SK-N-MC (cell line): ENCODE measurements around the gene MFSD12.

Experiments
- DNase-seq: peaks from one replicate; pipeline ENCODE4 v3.0.0-alpha.2; 2011; ENCODE audit warnings: low read depth, low spot score
- H3K27ac ChIP-seq: fragments of 200-600 bp; sonication (generic); 2 replicates; pipeline ENCODE4 v1.5.1; 2016; ENCODE audit warnings: mixed run types
- H3K36me3 ChIP-seq: fragments of 200-600 bp; sonication (generic); 2 replicates; pipeline ENCODE4 v1.6.1; 2017; ENCODE audit warnings: antibody characterized with exemption, low read length, mixed read lengths; ENCODE audit not compliant: insufficient read depth
- H3K4me3 ChIP-seq: fragments of 200-600 bp; sonication (generic); 2 replicates; pipeline ENCODE4 v1.5.1; 2016
- H3K9ac ChIP-seq: fragments of 200-600 bp; sonication (generic); 2 replicates; pipeline ENCODE4 v1.8.0; 2017; ENCODE audit warnings: mixed run types, mixed read lengths; ENCODE audit not compliant: insufficient read length
- H3K9me3 ChIP-seq: fragments of 200-600 bp; sonication (generic); 2 replicates; pipeline ENCODE4 v1.6.1; 2017; ENCODE audit warnings: low read depth, mild to moderate bottlenecking, antibody characterized with exemption, low read length, moderate library complexity, mixed read lengths
- EZH2 ChIP-seq: fragments of 200-600 bp; sonication (generic); IDR thresholded peaks from one replicate; pipeline ENCODE4 v1.6.1; 2017; ENCODE audit warnings: antibody characterized with exemption
- FOXP2 ChIP-seq: optimal IDR thresholded peaks from 2 replicates; pipeline ENCODE3; 2011; ENCODE audit warnings: mild to moderate bottlenecking, moderate library complexity; ENCODE audit not compliant: insufficient read depth; ENCODE audit errors: extremely low read length, control extremely low read depth
- POLR2AphosphoS5 ChIP-seq: IDR thresholded peaks from 2 replicates; pipeline ENCODE4 v1.6.1; 2012; ENCODE audit warnings: mild to moderate bottlenecking, low read depth, low read length, borderline replicate concordance

MFSD12 gene

GRCh38 chr19:3537101-3537437, 20.3 kb downstream of the MFSD12 start:
- no peak for DNase-seq
- Histone ChIP-seq H3K27ac (no peak overlapping the region), H3K36me3 (peaks cover 21% of the 10 kb centered on the region; the same call in 1 of the 2 replicates), H3K9ac (no peak overlapping the region), H3K9me3 (no peaks in the 10 kb centered on the region), H3K4me3 (no peak overlapping the region)
- no peak for TF ChIP-seq FOXP2
- no peak for TF ChIP-seq POLR2AphosphoS5
- TF ChIP-seq EZH2, result no peak

- Histone ChIP-seq H3K9ac (no peak overlapping the region), H3K36me3 (peaks cover 21% of the 10 kb centered on the region; the same call in 1 of the 2 replicates), H3K4me3 (no peak overlapping the region), H3K9me3 (no peaks in the 10 kb centered on the region), H3K27ac (no peak overlapping the region)
- TF ChIP-seq POLR2AphosphoS5 (no peak; the same call in 1 of the 2 replicates), EZH2 (no peak), FOXP2 (no peak)
- DNase-seq, result no peak
Measured at GRCh38 chr19:3536429-3537100, 20.8 kb downstream of the MFSD12 start.

GRCh38 chr19:3535981-3536380, 21.4 kb downstream of the MFSD12 start:
- Histone ChIP-seq H3K9ac (no peak overlapping the region), H3K27ac (no peak overlapping the region), H3K36me3 (peaks cover 24% of the 10 kb centered on the region; the same call in 1 of the 2 replicates), H3K9me3 (no peaks in the 10 kb centered on the region), H3K4me3 (no peak overlapping the region)
- no peak for TF ChIP-seq FOXP2
- DNase-seq, result no peak

GRCh38 chr19:3535563-3535965, 21.8 kb downstream of the MFSD12 start:
- TF ChIP-seq FOXP2, result no peak
- no peak for TF ChIP-seq POLR2AphosphoS5
- TF ChIP-seq EZH2, result no peak
- Histone ChIP-seq H3K9ac (no peak overlapping the region), H3K9me3 (no peaks in the 10 kb centered on the region), H3K36me3 (peaks cover 24% of the 10 kb centered on the region; the same call in 1 of the 2 replicates), H3K27ac (no peak overlapping the region), H3K4me3 (no peak overlapping the region)
- no peak for DNase-seq

GRCh38 chr19:3535235-3535535, 22.2 kb downstream of the MFSD12 start:
- TF ChIP-seq POLR2AphosphoS5 (no peak), FOXP2 (no peak), EZH2 (no peak)
- Histone ChIP-seq H3K9me3 (no peaks in the 10 kb centered on the region), H3K9ac (no peak overlapping the region), H3K36me3 (peaks cover 24% of the 10 kb centered on the region; the same call in 1 of the 2 replicates), H3K27ac (no peak overlapping the region), H3K4me3 (no peak overlapping the region)
- DNase-seq, result no peak

GRCh38 chr19:3534375-3535234, 22.8 kb downstream of the MFSD12 start:
- H3K9ac ChIP-seq, result no peak overlapping the region

GRCh38 chr19:3533563-3534216, 23.7 kb downstream of the MFSD12 start:
- H3K36me3 ChIP-seq, result peaks cover 24% of the 10 kb centered on the region; the same call in 1 of the 2 replicates
- no peak for DNase-seq

More at GRCh38 chr19:3534375-3535234, 22.8 kb downstream of the MFSD12 start:
- Histone ChIP-seq H3K36me3 (peaks cover 24% of the 10 kb centered on the region; the same call in 1 of the 2 replicates), H3K4me3 (no peak overlapping the region), H3K9me3 (no peaks in the 10 kb centered on the region), H3K27ac (no peak overlapping the region)
- TF ChIP-seq POLR2AphosphoS5 (no peak), EZH2 (no peak)
- no peak for DNase-seq

GRCh38 chr19:3533033-3533432, 24.4 kb downstream of the MFSD12 start:
- no peak for DNase-seq

More at GRCh38 chr19:3533563-3534216, 23.7 kb downstream of the MFSD12 start:
- no peak overlapping the region for H3K27ac ChIP-seq
- H3K9me3 ChIP-seq, result no peaks in the 10 kb centered on the region
- no peak for TF ChIP-seq FOXP2
- TF ChIP-seq EZH2, result no peak
- no peak for TF ChIP-seq POLR2AphosphoS5
- no peak overlapping the region for H3K4me3 ChIP-seq
- no peak overlapping the region for H3K9ac ChIP-seq

More at GRCh38 chr19:3533033-3533432, 24.4 kb downstream of the MFSD12 start:
- Histone ChIP-seq H3K4me3 (no peak overlapping the region), H3K36me3 (peaks cover 24% of the 10 kb centered on the region; the same call in 1 of the 2 replicates), H3K27ac (no peak overlapping the region), H3K9ac (no peak overlapping the region), H3K9me3 (no peaks in the 10 kb centered on the region)
- TF ChIP-seq EZH2 (no peak), FOXP2 (no peak), POLR2AphosphoS5 (no peak)
